BJ (cell line): ENCODE data around the gene HOXB2. TPM values are rescaled to one million over a fixed set of nuclear protein-coding genes. Genes with fewer than 3 reads are reported as not detected.

Experiments
- CTCF ChIA-PET: fragments of 350-600 bp; formaldehyde crosslinking; extraction: SDS; loops from one replicate; lab custom pipeline; 2021; ENCODE audit warnings: antibody characterized with exemption, inconsistent platforms; lab: Yijun Ruan, JAX
- POLR2A ChIA-PET: fragments of 300-600 bp; sonication (Branson Sonifier 250); formaldehyde crosslinking; extraction: SDS; loops from one replicate; lab custom pipeline; 2021; ENCODE audit warnings: antibody characterized with exemption; lab: Charles Lee
- DNase-seq: peaks from one replicate; pipeline ENCODE4 v3.0.0-alpha.2; 2011; ENCODE audit warnings: low read depth
- H3K27me3 ChIP-seq: 2 replicates; pipeline ENCODE4 v1.6.0; 2011; ENCODE audit warnings: low read length; ENCODE audit not compliant: control insufficient read depth, insufficient read depth
- H3K36me3 ChIP-seq: 2 replicates; pipeline ENCODE4 v1.5.1; 2011; ENCODE audit warnings: low read length; ENCODE audit not compliant: control insufficient read depth, insufficient read depth
- H3K4me3 ChIP-seq: 2 replicates; pipeline ENCODE4 v1.5.1; 2011; ENCODE audit warnings: low read depth, mild to moderate bottlenecking, control low read depth, low read length
- CTCF ChIP-seq: IDR thresholded peaks from 2 replicates; pipeline ENCODE4 v1.5.1; 2011; ENCODE audit warnings: low read depth, mild to moderate bottlenecking, control low read depth, inconsistent platforms, low read length, moderate library complexity; ENCODE audit not compliant: insufficient read depth
- polyA plus RNA-seq: library from polyadenylated mRNA; depleted of rRNA; stranded (reverse); fragments of >200 nt; gene quantifications from 2 replicates; pipeline ENCODE4 v1.2.3, GENCODE V29; 2011

Gene HOXB2
- polyA plus RNA-seq, 1 experiment = 1.7 TPM

- POLR2A ChIA-PET = interaction anchor here (0.6 kb wide), 1 partner anchor 1706 kb away, joined by 3 read pairs; no protein-coding TSS in a partner anchor
- Histone ChIP-seq H3K27me3 (peaks cover 84% of the 10 kb centered on the region), H3K36me3 (no peaks in the 10 kb centered on the region), H3K4me3 (no peak overlapping the region)
- no peak for DNase-seq
- CTCF ChIA-PET = interaction anchor here (1.0 to 3.6 kb wide), 13 partner anchors 15 to 438 kb away, joined by 3 to 29 read pairs (median 5); partner anchors contain the start of gene HOXB8
- TF ChIP-seq CTCF = no peak
Measured at GRCh38 chr17:48592057-48592514, 47.2 kb upstream of the HOXB2 start.

GRCh38 chr17:48591255-48592056 is 46.5 kb upstream of the HOXB2 start:
- Histone ChIP-seq H3K36me3 (no peaks in the 10 kb centered on the region), H3K27me3 (peaks cover 84% of the 10 kb centered on the region), H3K4me3 (no peak overlapping the region)
- POLR2A ChIA-PET = no interaction called here
- CTCF ChIA-PET = interaction anchor here (0.6 to 3.6 kb wide), 5 partner anchors 22 to 429 kb away, joined by 3 to 29 read pairs (median 4); partner anchors contain the start of gene HOXB8
- no peak for TF ChIP-seq CTCF
- no peak for DNase-seq

GRCh38 chr17:48590607-48591161 is 45.8 kb upstream of the HOXB2 start:
- CTCF ChIA-PET = interaction anchor here (1.9 kb wide), 1 partner anchor 22 kb away, joined by 4 read pairs; no protein-coding TSS in a partner anchor
- no peak for TF ChIP-seq CTCF
- POLR2A ChIA-PET = no interaction called here
- peaks cover 84% of the 10 kb centered on the region for H3K27me3 ChIP-seq
- no peak for DNase-seq
- no peaks in the 10 kb centered on the region for H3K36me3 ChIP-seq
- H3K4me3 ChIP-seq = no peak overlapping the region

GRCh38 chr17:48589831-48590606 is 45.1 kb upstream of the HOXB2 start, which contains the start of gene HOXB3:
HOXB3 (minus strand) TSS chr17:48590241; CDS start chr17:48552474, 37,767 bp downstream.
- CTCF ChIA-PET = interaction anchor here (1.9 to 2.8 kb wide), 2 partner anchors 23 to 254 kb away, joined by 4 to 16 read pairs; no protein-coding TSS in a partner anchor
- POLR2A ChIA-PET = no interaction called here
- Histone ChIP-seq H3K27me3 (peaks cover 80% of the 10 kb centered on the region), H3K4me3 (no peak within 1 kb of the TSS), H3K36me3 (no peaks in the 10 kb centered on the region)
- no peak for DNase-seq
- no peak for TF ChIP-seq CTCF
